HCT116 (cell line): ENCODE measurements around the gene INPP5J. TPM values are rescaled to one million over a fixed set of nuclear protein-coding genes. Genes with fewer than 3 reads are reported as not detected.

ENCODE experiments used
- ATAC-seq: fragments of 200-7000 bp; cut with Tn5 transposase; 2 replicates; pipeline ENCODE4 v1.9.1; 2020; ENCODE audit warnings: mild to moderate bottlenecking, moderate library complexity
- BruUV-seq: library from RNA; stranded (reverse); fragments of 400-500 nt; replicated peaks from 2 replicates; lab custom pipeline; 2021; lab: Mats Ljungman, UMichigan
- CTCF ChIA-PET: fragments of 300-600 bp; sonication (Branson Sonifier 250); formaldehyde crosslinking; loops from one replicate; lab custom pipeline; 2021; ENCODE audit warnings: antibody characterized with exemption; lab: Charles Lee
- POLR2A ChIA-PET: fragments of 300-600, 350-600 bp; sonication (Branson Sonifier 250); formaldehyde crosslinking; loops from one replicate; lab custom pipeline; 2021; ENCODE audit warnings: antibody characterized with exemption; lab: Charles Lee
- RAD21 ChIA-PET, 2 experiments: fragments of 300-600 bp; sonication (Branson Sonifier 250); formaldehyde crosslinking; loops; one replicate each; lab custom pipeline; 2023; ENCODE audit warnings: low total read pairs in 2 of 2; ENCODE audit not compliant: uncharacterized antibody in 2 of 2, unreplicated experiment in 2 of 2, low non-redundant PET in 1 of 2; lab: Charles Lee
- DNase-seq: peaks from one replicate; pipeline ENCODE4 v3.0.0-alpha.2; 2010; ENCODE audit warnings: low read depth, low spot score
- H2AFZ ChIP-seq: fragments of 200-600 bp; shearing (Covaris generic), sonication (generic); 2 replicates; pipeline ENCODE4 v1.6.1; 2017; ENCODE audit warnings: low read depth, mixed run types, mixed read lengths, antibody characterized with exemption, low read length; ENCODE audit not compliant: poor library complexity, severe bottlenecking
- H3K27ac ChIP-seq: 2 replicates; pipeline ENCODE4 v1.5.1; 2012; ENCODE audit warnings: low read depth, low read length
- H3K27me3 ChIP-seq: fragments of 200-600 bp; sonication (generic); 2 replicates; pipeline ENCODE4 v1.6.1; 2016; ENCODE audit warnings: mixed run types, low read length, mixed read lengths; ENCODE audit not compliant: insufficient read depth
- H3K36me3 ChIP-seq, 2 experiments: fragments of 200-500 bp in 1 of 2; fragments of 200-600 bp in 1 of 2; sonication (Bioruptor generic) in 1 of 2; sonication (generic) in 1 of 2; 2 replicates each; pipeline versions ENCODE4 v1.5.1 to v1.6.1; 2014 to 2016; ENCODE audit warnings: low read length in 2 of 2, inconsistent platforms in 1 of 2, mixed read lengths in 1 of 2, mixed run types in 1 of 2; ENCODE audit not compliant: insufficient read depth in 2 of 2, control insufficient read depth in 1 of 2
- H3K4me1 ChIP-seq, 2 experiments: fragments of 200-600 bp in 1 of 2; sonication (generic) in 1 of 2; 2 replicates each; pipeline versions ENCODE4 v1.5.1 to v1.6.1; 2012 to 2017; ENCODE audit warnings: low read length in 2 of 2, inconsistent platforms in 1 of 2, mild to moderate bottlenecking in 1 of 2, mixed read lengths in 1 of 2, mixed run types in 1 of 2, moderate library complexity in 1 of 2; ENCODE audit not compliant: insufficient read depth in 2 of 2, control insufficient read depth in 1 of 2
- H3K4me2 ChIP-seq: fragments of 200-600 bp; sonication (generic); 2 replicates; pipeline ENCODE4 v1.6.1; 2017; ENCODE audit warnings: mixed run types, low read length, mixed read lengths
- H3K4me3 ChIP-seq, 2 experiments: fragments of 200-600 bp in 1 of 2; sonication (generic) in 1 of 2; replicated peaks in 1 of 2; 2 replicates each; pipeline ENCODE4 v1.5.1; 2011 to 2016; ENCODE audit warnings: low read length in 2 of 2, control low read depth in 1 of 2, low read depth in 1 of 2, mild to moderate bottlenecking in 1 of 2, mixed read lengths in 1 of 2, mixed run types in 1 of 2
- H3K79me2 ChIP-seq: fragments of 200-600 bp; sonication (generic); 2 replicates; pipeline ENCODE4 v1.6.1; 2017; ENCODE audit warnings: mild to moderate bottlenecking, mixed run types, low read length, moderate library complexity, mixed read lengths; ENCODE audit not compliant: insufficient read depth
- H3K9ac ChIP-seq: fragments of 200-600 bp; sonication (generic); 2 replicates; pipeline ENCODE4 v1.6.1; 2016; ENCODE audit warnings: low read length, mixed read lengths
- H3K9me2 ChIP-seq: fragments of 200-600 bp; sonication (generic), shearing (Covaris generic); 2 replicates; pipeline ENCODE4 v1.6.1; 2017; ENCODE audit warnings: mixed run types, mild to moderate bottlenecking, moderate library complexity; ENCODE audit not compliant: insufficient read depth
- H3K9me3 ChIP-seq, 2 experiments: fragments of 200-500 bp in 1 of 2; fragments of 200-600 bp in 1 of 2; sonication (Bioruptor generic) in 1 of 2; sonication (generic) in 1 of 2; 2 replicates each; pipeline ENCODE4 v1.6.1; 2014 to 2017; ENCODE audit warnings: low read length in 2 of 2, mixed read lengths in 2 of 2, inconsistent platforms in 1 of 2, low read depth in 1 of 2, mild to moderate bottlenecking in 1 of 2, mixed run types in 1 of 2, moderate library complexity in 1 of 2; ENCODE audit not compliant: control insufficient read depth in 1 of 2, insufficient read depth in 1 of 2
- H4K20me1 ChIP-seq: fragments of 200-600 bp; sonication (generic), shearing (Covaris generic); 2 replicates; pipeline ENCODE4 v1.6.1; 2017; ENCODE audit warnings: mixed run types, mild to moderate bottlenecking, moderate library complexity; ENCODE audit not compliant: insufficient read depth
- CBX3 ChIP-seq: IDR thresholded peaks from 2 replicates; pipeline ENCODE4 v1.6.1; 2012; ENCODE audit warnings: low read depth
- CEBPB ChIP-seq: IDR thresholded peaks from 2 replicates; pipeline ENCODE4 v1.6.1; 2012; ENCODE audit warnings: low read depth
- EGR1 ChIP-seq: IDR thresholded peaks from 2 replicates; pipeline ENCODE4 v1.6.1; 2012; ENCODE audit warnings: low read depth
- EZH2 ChIP-seq: fragments of 200-600 bp; sonication (generic); IDR thresholded peaks from 2 replicates; pipeline ENCODE4 v1.6.1; 2017; ENCODE audit warnings: antibody characterized with exemption, mixed run types
- FOSL1 ChIP-seq: IDR thresholded peaks from 2 replicates; pipeline ENCODE4 v1.6.1; 2012; ENCODE audit warnings: low read depth
- POLR2A ChIP-seq: IDR thresholded peaks from 2 replicates; pipeline ENCODE4 v1.7.0; 2011; ENCODE audit warnings: borderline replicate concordance; ENCODE audit not compliant: insufficient read depth, insufficient read length; ENCODE audit errors: extremely low read depth
- POLR2AphosphoS5 ChIP-seq: IDR thresholded peaks from 2 replicates; pipeline ENCODE4 v1.6.1; 2011; ENCODE audit warnings: mild to moderate bottlenecking, low read depth, low read length, moderate library complexity
- RAD21 ChIP-seq: IDR thresholded peaks from 2 replicates; pipeline ENCODE4 v1.6.1; 2012; ENCODE audit warnings: low read depth, mild to moderate bottlenecking
- SIN3A ChIP-seq: IDR thresholded peaks from 2 replicates; pipeline ENCODE4 v1.6.1; 2012; ENCODE audit warnings: low read depth
- SP1 ChIP-seq: IDR thresholded peaks from 2 replicates; pipeline ENCODE4 v1.6.1; 2012; ENCODE audit warnings: low read depth
- SRF ChIP-seq: IDR thresholded peaks from 2 replicates; pipeline ENCODE4 v1.6.1; 2012; ENCODE audit warnings: low read depth
- TCF7L2 ChIP-seq: IDR thresholded peaks from 2 replicates; pipeline ENCODE4 v1.7.0; 2011; ENCODE audit warnings: borderline replicate concordance, inconsistent platforms; ENCODE audit not compliant: insufficient read depth, insufficient read length; ENCODE audit errors: extremely low read depth
- YY1 ChIP-seq: IDR thresholded peaks from 2 replicates; pipeline ENCODE4 v1.6.1; 2011; ENCODE audit warnings: low read length, low read depth, moderate library complexity, mild to moderate bottlenecking; ENCODE audit not compliant: insufficient replicate concordance; ENCODE audit errors: extremely low read depth
- ZFX ChIP-seq: fragments of 450-650 bp; IDR thresholded peaks from 2 replicates; pipeline ENCODE4 v1.6.1; 2017
- ZNF274 ChIP-seq: fragments of 200-500 bp; sonication (Bioruptor generic); IDR thresholded peaks from 2 replicates; pipeline ENCODE4 v1.6.1; 2014; ENCODE audit warnings: mild to moderate bottlenecking, low read depth, low read length, inconsistent platforms
- intact Hi-C: fragments of 100-400 bp; cut with micrococcal nuclease; formaldehyde crosslinking; loops from 2 replicates; pipeline ENCODE4 v1.10.0; 2022
- total RNA-seq: library from RNA; stranded (reverse); gene quantifications from one replicate; pipeline ENCODE4 v1.2.1, GENCODE V29; 2021; ENCODE audit not compliant: unreplicated experiment
- TF ChIP-seq, protein P1 (sequence below): IDR thresholded peaks from 2 replicates; pipeline ENCODE4 v1.6.1; 2012; ENCODE audit warnings: low read depth
- TF ChIP-seq, protein P2 (sequence below): IDR thresholded peaks from 2 replicates; pipeline ENCODE4 v1.6.1; 2012
- TF ChIP-seq, protein P3 (sequence below), 3 experiments: fragments of 200-600 bp in 1 of 3; sonication (generic) in 1 of 3; IDR thresholded peaks in 2 of 3; conservative IDR thresholded peaks in 1 of 3; 2 replicates each; pipeline ENCODE4 v1.5.1; 2012 to 2017; ENCODE audit warnings: low read depth in 2 of 3, low read length in 2 of 3, antibody characterized with exemption in 1 of 3, borderline replicate concordance in 1 of 3, control low read depth in 1 of 3, mild to moderate bottlenecking in 1 of 3, mixed read lengths in 1 of 3, mixed run types in 1 of 3, moderate library complexity in 1 of 3; ENCODE audit not compliant: insufficient read depth in 1 of 3
- TF ChIP-seq, protein P4 (sequence below): IDR thresholded peaks from 2 replicates; pipeline ENCODE4 v1.6.1; 2012

INPP5J gene
- total RNA-seq, 1 experiment from 2014 or later = 8.9 TPM

DNA sequence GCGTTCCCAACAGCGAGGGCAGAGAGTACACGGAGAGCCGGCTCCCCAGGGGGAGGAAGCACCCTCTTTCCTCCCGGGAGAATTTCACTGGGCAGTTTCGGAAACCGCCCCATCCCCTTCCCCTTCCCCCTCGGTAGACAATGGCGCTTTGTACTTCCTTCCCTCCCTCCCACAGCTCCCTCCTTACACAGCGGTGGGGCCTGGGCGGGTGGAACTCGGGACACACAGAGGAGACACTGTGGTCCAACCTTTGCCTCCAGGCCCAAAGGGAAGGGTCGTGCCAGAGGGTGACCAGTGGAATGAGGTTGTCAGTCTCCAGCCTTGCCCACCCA lies 37.3 kb upstream of the INPP5J start:
- no peak for DNase-seq
- H3K27ac ChIP-seq = peak overlapping the region; percentile 94
- POLR2A ChIA-PET = interaction anchor here (1.2 to 7.6 kb wide), 4 partner anchors 10 to 116 kb away, joined by 4 to 86 read pairs (median 8); partner anchors contain the start of genes MORC2, SELENOM and TUG1

More for the DNA sequence above, 37.3 kb upstream of the INPP5J start:
- Histone ChIP-seq H3K4me2 (peak overlapping the region; percentile 85), H3K9ac (peak overlapping the region; percentile 92), H3K79me2 (peaks cover 54% of the 10 kb centered on the region), H3K9me2 (no peaks in the 10 kb centered on the region), H3K27me3 (no peaks in the 10 kb centered on the region), H4K20me1 (no peaks in the 10 kb centered on the region), H3K9me3 (no peaks in the 10 kb centered on the region), H2AFZ (no peak overlapping the region), H3K4me1 (peaks cover 25 to 60% of the 10 kb centered on the region in 2 experiments), H3K4me3 (peak overlapping the region; percentile 78 to 80), H3K36me3 (peaks cover 19 to 21% of the 10 kb centered on the region in 2 experiments; a peak in 3 of 4 replicates)
- BruUV-seq = no TSS peak
- no peak for ATAC-seq
- TF ChIP-seq EZH2 = no peak
- TF ChIP-seq, protein P1, sequence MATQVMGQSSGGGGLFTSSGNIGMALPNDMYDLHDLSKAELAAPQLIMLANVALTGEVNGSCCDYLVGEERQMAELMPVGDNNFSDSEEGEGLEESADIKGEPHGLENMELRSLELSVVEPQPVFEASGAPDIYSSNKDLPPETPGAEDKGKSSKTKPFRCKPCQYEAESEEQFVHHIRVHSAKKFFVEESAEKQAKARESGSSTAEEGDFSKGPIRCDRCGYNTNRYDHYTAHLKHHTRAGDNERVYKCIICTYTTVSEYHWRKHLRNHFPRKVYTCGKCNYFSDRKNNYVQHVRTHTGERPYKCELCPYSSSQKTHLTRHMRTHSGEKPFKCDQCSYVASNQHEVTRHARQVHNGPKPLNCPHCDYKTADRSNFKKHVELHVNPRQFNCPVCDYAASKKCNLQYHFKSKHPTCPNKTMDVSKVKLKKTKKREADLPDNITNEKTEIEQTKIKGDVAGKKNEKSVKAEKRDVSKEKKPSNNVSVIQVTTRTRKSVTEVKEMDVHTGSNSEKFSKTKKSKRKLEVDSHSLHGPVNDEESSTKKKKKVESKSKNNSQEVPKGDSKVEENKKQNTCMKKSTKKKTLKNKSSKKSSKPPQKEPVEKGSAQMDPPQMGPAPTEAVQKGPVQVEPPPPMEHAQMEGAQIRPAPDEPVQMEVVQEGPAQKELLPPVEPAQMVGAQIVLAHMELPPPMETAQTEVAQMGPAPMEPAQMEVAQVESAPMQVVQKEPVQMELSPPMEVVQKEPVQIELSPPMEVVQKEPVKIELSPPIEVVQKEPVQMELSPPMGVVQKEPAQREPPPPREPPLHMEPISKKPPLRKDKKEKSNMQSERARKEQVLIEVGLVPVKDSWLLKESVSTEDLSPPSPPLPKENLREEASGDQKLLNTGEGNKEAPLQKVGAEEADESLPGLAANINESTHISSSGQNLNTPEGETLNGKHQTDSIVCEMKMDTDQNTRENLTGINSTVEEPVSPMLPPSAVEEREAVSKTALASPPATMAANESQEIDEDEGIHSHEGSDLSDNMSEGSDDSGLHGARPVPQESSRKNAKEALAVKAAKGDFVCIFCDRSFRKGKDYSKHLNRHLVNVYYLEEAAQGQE = no peak
- no peak for TF ChIP-seq ZNF274
- TF ChIP-seq, protein P2, sequence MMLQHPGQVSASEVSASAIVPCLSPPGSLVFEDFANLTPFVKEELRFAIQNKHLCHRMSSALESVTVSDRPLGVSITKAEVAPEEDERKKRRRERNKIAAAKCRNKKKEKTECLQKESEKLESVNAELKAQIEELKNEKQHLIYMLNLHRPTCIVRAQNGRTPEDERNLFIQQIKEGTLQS = no peak
- no peak for TF ChIP-seq FOSL1
- no peak for TF ChIP-seq CBX3
- TF ChIP-seq, protein P3, sequence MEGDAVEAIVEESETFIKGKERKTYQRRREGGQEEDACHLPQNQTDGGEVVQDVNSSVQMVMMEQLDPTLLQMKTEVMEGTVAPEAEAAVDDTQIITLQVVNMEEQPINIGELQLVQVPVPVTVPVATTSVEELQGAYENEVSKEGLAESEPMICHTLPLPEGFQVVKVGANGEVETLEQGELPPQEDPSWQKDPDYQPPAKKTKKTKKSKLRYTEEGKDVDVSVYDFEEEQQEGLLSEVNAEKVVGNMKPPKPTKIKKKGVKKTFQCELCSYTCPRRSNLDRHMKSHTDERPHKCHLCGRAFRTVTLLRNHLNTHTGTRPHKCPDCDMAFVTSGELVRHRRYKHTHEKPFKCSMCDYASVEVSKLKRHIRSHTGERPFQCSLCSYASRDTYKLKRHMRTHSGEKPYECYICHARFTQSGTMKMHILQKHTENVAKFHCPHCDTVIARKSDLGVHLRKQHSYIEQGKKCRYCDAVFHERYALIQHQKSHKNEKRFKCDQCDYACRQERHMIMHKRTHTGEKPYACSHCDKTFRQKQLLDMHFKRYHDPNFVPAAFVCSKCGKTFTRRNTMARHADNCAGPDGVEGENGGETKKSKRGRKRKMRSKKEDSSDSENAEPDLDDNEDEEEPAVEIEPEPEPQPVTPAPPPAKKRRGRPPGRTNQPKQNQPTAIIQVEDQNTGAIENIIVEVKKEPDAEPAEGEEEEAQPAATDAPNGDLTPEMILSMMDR (IDR thresholded peaks at IDR 0.05 in 2 of 3, conservative IDR thresholded peaks at IDR 0.05 in 1 of 3; ENCODE audit: borderline replicate concordance in 1 of 3, insufficient read depth in 1 of 3, low read depth in 2 of 3, low read length in 2 of 3) = no peak
- no peak for TF ChIP-seq TCF7L2
- no peak for TF ChIP-seq ZFX
- TF ChIP-seq POLR2A = no peak
- TF ChIP-seq SRF = no peak
- TF ChIP-seq RAD21 = no peak
- no peak for TF ChIP-seq SIN3A
- TF ChIP-seq SP1 = no peak
- TF ChIP-seq POLR2AphosphoS5 = no peak
- TF ChIP-seq, protein P4, sequence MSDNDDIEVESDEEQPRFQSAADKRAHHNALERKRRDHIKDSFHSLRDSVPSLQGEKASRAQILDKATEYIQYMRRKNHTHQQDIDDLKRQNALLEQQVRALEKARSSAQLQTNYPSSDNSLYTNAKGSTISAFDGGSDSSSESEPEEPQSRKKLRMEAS = no peak
- TF ChIP-seq CEBPB = no peak
- TF ChIP-seq EGR1 = no peak
- no peak for TF ChIP-seq YY1
- ChIA-PET CTCF (interaction anchor here (0.6 to 5.1 kb wide), 14 partner anchors 9 to 707 kb away, joined by 3 to 25 read pairs (median 5); partner anchors contain the start of genes SELENOM and TUG1), RAD21 (interaction anchor here (0.6 to 1.0 kb wide), 2 partner anchors 135 to 140 kb away, joined by 3 to 4 read pairs; no protein-coding TSS in a partner anchor)
- intact Hi-C loops = loop anchor here (1.0 to 10.0 kb wide), 4 partner anchors 137 to 661 kb away; partner anchors contain the start of gene MTFP1
